ENCODE measurements around the gene ASPDH. TPM values are rescaled to one million over a fixed set of nuclear protein-coding genes. Genes with fewer than 3 reads are reported as not detected.

Gene ASPDH
- total and polyA plus RNA-seq, 12 donors, result not detected

- H3K9me3 ChIP-seq, result no peaks in the 10 kb centered on the region
- no peak for ATAC-seq
- TF ChIP-seq CTCF (IDR thresholded peaks at IDR 0.05), result no peak
- H3K4me3 ChIP-seq, result peak overlapping the region in 5 of 10 donors; percentile 72 to 100 (median 86)
- no peak overlapping the region for H3K27ac ChIP-seq
- H3K4me1 ChIP-seq, result peaks cover 5 to 28% (median 19%) of the 10 kb centered on the region in 9 donors
- peaks cover 0 to 49% (median 19%) of the 10 kb centered on the region in 9 donors for H3K36me3 ChIP-seq
- WGBS, 2 donors, result 93% methylated on average over 17 of the region's 17 CpGs
- intact Hi-C loops (cut with DNase I), result loop anchor here in 2 of 10 donors (2.0 to 5.0 kb wide), 3 partner anchors 33 to 106 kb away; partner anchors contain the start of genes JOSD2 (in 2 of the 2) and ASPDH (in 1 of the 2)
- H3K27me3 ChIP-seq, result no peaks in the 10 kb centered on the region
- DNase-seq, result no peak
These were observed 35.8 kb downstream of the ASPDH start for GRCh38 chr19:50477751-50478515.

GRCh38 chr19:50476907-50477238 is 36.8 kb downstream of the ASPDH start:
- ATAC-seq (no peak), DNase-seq (no peak)
- peaks cover 5 to 25% (median 19%) of the 10 kb centered on the region in 9 donors for H3K4me1 ChIP-seq
- no peak for TF ChIP-seq CTCF (IDR thresholded peaks at IDR 0.05)
- intact Hi-C loops (cut with DNase I), result loop anchor here in 2 of 10 donors (2.0 to 5.0 kb wide), 3 partner anchors 34 to 105 kb away; partner anchors contain the start of genes JOSD2 (in 2 of the 2) and ASPDH (in 1 of the 2)
- H3K27ac ChIP-seq, result peak overlapping the region in 9 of 10 donors; percentile 54 to 89 (median 75)
- no peaks in the 10 kb centered on the region for H3K9me3 ChIP-seq
- peak overlapping the region; percentile 72 to 100 (median 90) for H3K4me3 ChIP-seq
- H3K27me3 ChIP-seq, result no peaks in the 10 kb centered on the region
- WGBS, 2 donors, result 15 to 19% methylated on average over 20 of the region's 20 CpGs
- H3K36me3 ChIP-seq, result peaks cover 0 to 39% (median 19%) of the 10 kb centered on the region in 9 donors

GRCh38 chr19:50476224-50476906 is 37.3 kb downstream of the ASPDH start, which contains the start of the genes EMC10 and GARIN5A:
TSS of gene EMC10 (plus strand) at chr19:50476507. CDS start at chr19:50476545, 38 bp downstream.
TSS of gene GARIN5A (minus strand) at chr19:50476848. CDS start at chr19:50476388, 460 bp downstream.
- ATAC-seq (peak; percentile 91 to 98 (median 97)), DNase-seq (peak; percentile 91 to 92)
- intact Hi-C loops (cut with DNase I), result loop anchor here in 2 of 10 donors (2.0 to 5.0 kb wide), 3 partner anchors 34 to 104 kb away; partner anchors contain the start of genes JOSD2 (in 2 of the 2) and ASPDH (in 1 of the 2)
- H3K4me1 ChIP-seq, result peaks cover 5 to 25% (median 19%) of the 10 kb centered on the region in 9 donors
- TF ChIP-seq CTCF (IDR thresholded peaks at IDR 0.05), result no peak
- peaks cover 0 to 34% (median 13%) of the 10 kb centered on the region in 9 donors for H3K36me3 ChIP-seq
- 1 to 2% methylated on average over 58 of the region's 58 CpGs for WGBS, 2 donors
- H3K9me3 ChIP-seq, result no peaks in the 10 kb centered on the region
- H3K4me3 ChIP-seq, result peak within 1 kb of the TSS; percentile 72 to 100 (median 90)
- no peaks in the 10 kb centered on the region for H3K27me3 ChIP-seq
- peak within 1 kb of the TSS in 9 of 10 donors; percentile 54 to 89 (median 75) for H3K27ac ChIP-seq

GRCh38 chr19:50475736-50476223 is 37.9 kb downstream of the ASPDH start:
- 64 to 71% methylated on average over 29 of the region's 29 CpGs for WGBS, 2 donors
- DNase-seq (no peak), ATAC-seq (peak in 1 of 8 donors; percentile 24)
- peaks cover 5 to 25% (median 19%) of the 10 kb centered on the region in 9 donors for H3K4me1 ChIP-seq
- no peak for TF ChIP-seq CTCF (IDR thresholded peaks at IDR 0.05)
- H3K27me3 ChIP-seq, result no peaks in the 10 kb centered on the region
- no peaks in the 10 kb centered on the region for H3K9me3 ChIP-seq
- peak overlapping the region in 8 of 10 donors; percentile 72 to 100 (median 90) for H3K4me3 ChIP-seq
- intact Hi-C loops (cut with DNase I), result loop anchor here in 2 of 10 donors (2.0 to 5.0 kb wide), 3 partner anchors 35 to 103 kb away; partner anchors contain the start of genes JOSD2 (in 2 of the 2) and ASPDH (in 1 of the 2)
- H3K36me3 ChIP-seq, result peaks cover 0 to 28% (median 10%) of the 10 kb centered on the region in 9 donors
- peak overlapping the region in 6 of 10 donors; percentile 54 to 89 (median 75) for H3K27ac ChIP-seq
